Neural cell (in vitro differentiated cells): ENCODE results near the gene PCDHB5. TPM values are rescaled to one million over a fixed set of nuclear protein-coding genes. Genes with fewer than 3 reads are reported as not detected.
"Not testable (repeated sequence)": the region's sequence is repeated elsewhere in the genome, so short reads cannot be mapped to it uniquely, and the experiment has no call there.

ENCODE experiments used
- H2AFZ ChIP-seq: fragments of 200-600, 300-800 bp; sonication (generic), shearing (Covaris generic); 2 replicates; pipeline ENCODE4 v1.6.0; 2014; ENCODE audit warnings: low read depth, mild to moderate bottlenecking, antibody characterized with exemption, low read length, moderate library complexity
- H3F3A ChIP-seq: fragments of 200-600 bp; shearing (Covaris generic); 2 replicates; pipeline ENCODE4 v1.6.1; 2016; ENCODE audit warnings: mild to moderate bottlenecking, moderate library complexity, mixed read lengths, antibody characterized with exemption, low read length; ENCODE audit not compliant: insufficient read depth, poor library complexity, severe bottlenecking
- H3K27ac ChIP-seq: fragments of 200-600, 300-800 bp; sonication (generic), shearing (Covaris generic); 2 replicates; pipeline ENCODE4 v1.5.1; 2014; ENCODE audit warnings: mild to moderate bottlenecking, low read length, moderate library complexity
- H3K27me3 ChIP-seq: fragments of 300-800, 200-600 bp; sonication (generic), shearing (Covaris generic); 2 replicates; pipeline ENCODE4 v1.6.0; 2014; ENCODE audit warnings: mild to moderate bottlenecking, low read depth, low read length, moderate library complexity; ENCODE audit not compliant: insufficient read depth
- H3K36me3 ChIP-seq: fragments of 300-800, 200-600 bp; sonication (generic), shearing (Covaris generic); 2 replicates; pipeline ENCODE4 v1.5.1; 2014; ENCODE audit warnings: mild to moderate bottlenecking, antibody characterized with exemption, low read length, moderate library complexity; ENCODE audit not compliant: insufficient read depth
- H3K4me2 ChIP-seq: fragments of 300-800, 200-600 bp; sonication (generic), shearing (Covaris generic); 2 replicates; pipeline ENCODE4 v1.6.0; 2014; ENCODE audit warnings: mild to moderate bottlenecking, low read length
- H3K4me3 ChIP-seq: fragments of 300-800, 200-600 bp; sonication (generic), shearing (Covaris generic); 2 replicates; pipeline ENCODE4 v1.5.1; 2014; ENCODE audit warnings: mild to moderate bottlenecking, low read length, moderate library complexity
- H3K79me2 ChIP-seq: fragments of 200-600 bp; shearing (Covaris generic); replicated peaks from 2 replicates; pipeline ENCODE4 v1.6.0; 2014; ENCODE audit warnings: mild to moderate bottlenecking, low read length, moderate library complexity; ENCODE audit not compliant: insufficient read depth
- H3K9ac ChIP-seq: fragments of 300-800, 200-600 bp; sonication (generic), shearing (Covaris generic); 2 replicates; pipeline ENCODE4 v1.6.1; 2016; ENCODE audit warnings: mild to moderate bottlenecking, low read length, mixed read lengths
- H3K9me2 ChIP-seq: fragments of 200-600 bp; shearing (Covaris generic); 2 replicates; pipeline ENCODE4 v1.6.1; 2016; ENCODE audit warnings: mild to moderate bottlenecking, low read length, mixed read lengths; ENCODE audit not compliant: insufficient read depth
- H3K9me3 ChIP-seq: fragments of 200-600, 300-800 bp; sonication (generic), shearing (Covaris generic); 2 replicates; pipeline ENCODE4 v1.6.1; 2016; ENCODE audit warnings: mild to moderate bottlenecking, mixed run types, low read length, moderate library complexity, mixed read lengths
- H4K20me1 ChIP-seq: fragments of 200-600 bp; shearing (Covaris generic); 2 replicates; pipeline ENCODE4 v1.6.1; 2016; ENCODE audit warnings: mild to moderate bottlenecking, mixed run types; ENCODE audit not compliant: insufficient read depth
- CTCF ChIP-seq: fragments of 450-650 bp; IDR thresholded peaks from 2 replicates; pipeline ENCODE4 v1.5.1; 2014; ENCODE audit warnings: antibody characterized with exemption, mild to moderate bottlenecking, moderate library complexity; ENCODE audit not compliant: poor library complexity, severe bottlenecking
- EP300 ChIP-seq: fragments of 450-650 bp; conservative IDR thresholded peaks from 2 replicates; pipeline ENCODE4 v1.6.1; 2014; ENCODE audit warnings: antibody characterized with exemption, mild to moderate bottlenecking, moderate library complexity; ENCODE audit not compliant: poor library complexity, severe bottlenecking
- EZH2 ChIP-seq: fragments of 200-600, 300-800 bp; shearing (Covaris generic), sonication (generic); IDR thresholded peaks from 2 replicates; pipeline ENCODE4 v1.6.1; 2014; ENCODE audit warnings: antibody characterized with exemption, low read length, borderline replicate concordance, mild to moderate bottlenecking; ENCODE audit not compliant: insufficient read depth, poor library complexity, severe bottlenecking
- MXI1 ChIP-seq: fragments of 450-650 bp; conservative IDR thresholded peaks from 2 replicates; pipeline ENCODE4 v1.6.1; 2014; ENCODE audit warnings: antibody characterized with exemption, mild to moderate bottlenecking; ENCODE audit not compliant: poor library complexity, severe bottlenecking
- POLR2AphosphoS5 ChIP-seq: IDR thresholded peaks from 2 replicates; pipeline ENCODE4 v1.6.1; 2012
- RAD21 ChIP-seq: fragments of 450-650 bp; conservative IDR thresholded peaks from 2 replicates; pipeline ENCODE4 v1.6.1; 2014; ENCODE audit warnings: antibody characterized with exemption, mild to moderate bottlenecking, moderate library complexity
- REST ChIP-seq: IDR thresholded peaks from 2 replicates; pipeline ENCODE4 v1.6.1; 2012; ENCODE audit warnings: borderline replicate concordance
- SMC3 ChIP-seq: fragments of 450-650 bp; conservative IDR thresholded peaks from 2 replicates; pipeline ENCODE4 v1.6.1; 2014; ENCODE audit warnings: antibody characterized with exemption, mild to moderate bottlenecking, moderate library complexity; ENCODE audit not compliant: poor library complexity
- TAF1 ChIP-seq: IDR thresholded peaks from 2 replicates; pipeline ENCODE4 v1.6.1; 2012; ENCODE audit warnings: low read depth
- polyA plus RNA-seq: library from polyadenylated mRNA; depleted of rRNA; stranded (reverse); fragments of >200 nt; gene quantifications from 2 replicates; pipeline ENCODE4 v1.2.3, GENCODE V29; 2014

The PCDHB5 gene
- polyA plus RNA-seq, 1 donor from 2014 or later = 4.7 TPM

GRCh38 chr5:141180313-141180712 is 45.3 kb downstream of the PCDHB5 start:
- TF ChIP-seq POLR2AphosphoS5 (no peak), EP300 (no peak), EZH2 (no peak), MXI1 (no peak), RAD21 (no peak), SMC3 (no peak), REST (no peak), TAF1 (no peak), CTCF (no peak)
- Histone ChIP-seq H3K79me2 (no peaks in the 10 kb centered on the region), H3K9me2 (no peaks in the 10 kb centered on the region), H3K4me3 (no peak overlapping the region), H2AFZ (no peak overlapping the region), H3K27me3 (no peaks in the 10 kb centered on the region), H3F3A (no peaks in the 10 kb centered on the region), H3K36me3 (no peaks in the 10 kb centered on the region), H3K9ac (no peak overlapping the region), H3K27ac (no peak overlapping the region), H3K4me2 (no peak overlapping the region), H3K9me3 (peaks cover 3% of the 10 kb centered on the region), H4K20me1 (no peaks in the 10 kb centered on the region)

- no peaks in the 10 kb centered on the region for H3K27me3 ChIP-seq
- H3K27ac ChIP-seq = peak within 1 kb of the TSS; percentile 54
- peaks cover 7% of the 10 kb centered on the region for H3K9me3 ChIP-seq
- peak within 1 kb of the TSS; percentile 58 for H3K4me3 ChIP-seq
- TF ChIP-seq REST (no peak), SMC3 (peak; percentile 47), POLR2AphosphoS5 (peak; percentile 20), RAD21 (peak; percentile 58), CTCF (peak; percentile 55), EZH2 (no peak)
- H3K79me2 ChIP-seq = no peaks in the 10 kb centered on the region
- H4K20me1 ChIP-seq = no peaks in the 10 kb centered on the region
- H3F3A ChIP-seq = no peaks in the 10 kb centered on the region
- peak within 1 kb of the TSS; percentile 41 for H3K9ac ChIP-seq
- H3K9me2 ChIP-seq = no peaks in the 10 kb centered on the region
- H3K36me3 ChIP-seq = no peaks in the 10 kb centered on the region
- no peak within 1 kb of the TSS for H3K4me2 ChIP-seq
- no peak within 1 kb of the TSS for H2AFZ ChIP-seq
These were observed 47.2 kb downstream of the PCDHB5 start, which contains the start of gene PCDHB16 for GRCh38 chr5:141182248-141182647. PCDHB16 (plus strand) TSS chr5:141182387; CDS start chr5:141182560, 173 bp downstream.

- not testable (repeated sequence) for H3K27ac ChIP-seq, H3K9ac ChIP-seq, H3K27me3 ChIP-seq, H3F3A ChIP-seq, H2AFZ ChIP-seq, H3K9me2 ChIP-seq, H4K20me1 ChIP-seq, H3K4me2 ChIP-seq, H3K4me3 ChIP-seq, H3K79me2 ChIP-seq, H3K9me3 ChIP-seq, H3K36me3 ChIP-seq
These were observed 49.3 kb downstream of the PCDHB5 start for GRCh38 chr5:141184117-141184855.
